Posterior vena cava (tissue), 2 donors: ENCODE results near the gene SLC10A2. TPM values are rescaled to one million over a fixed set of nuclear protein-coding genes. Genes with fewer than 3 reads are reported as not detected.

ENCODE experiments used
- DNase-seq: peaks from one replicate; pipeline ENCODE4 v3.0.0-alpha.2; 2020; ENCODE audit warnings: low spot score
- intact Hi-C, 2 donors: fragments of 100-400 bp; cut with DNase I; formaldehyde crosslinking; loops; one replicate each; pipeline versions ENCODE4 v1.14.1 to v1.14.2; 2022 to 2023
- total RNA-seq, 2 donors: library from RNA; stranded (reverse); fragmentation: NEBNext Ultra II Directional; extraction: Animal tissue kit (Norgen Biotek cat#: 25700); gene quantifications; one replicate each; pipeline ENCODE4 v1.2.1, GENCODE V29; 2021
- donor health status: DM: yes; HTN: yes; CAD: no.
- donor health status: DM: yes; HTN: yes; CAD: no.

Gene SLC10A2
- total RNA-seq, 2 donors from 2014 or later, result not detected

DNA sequence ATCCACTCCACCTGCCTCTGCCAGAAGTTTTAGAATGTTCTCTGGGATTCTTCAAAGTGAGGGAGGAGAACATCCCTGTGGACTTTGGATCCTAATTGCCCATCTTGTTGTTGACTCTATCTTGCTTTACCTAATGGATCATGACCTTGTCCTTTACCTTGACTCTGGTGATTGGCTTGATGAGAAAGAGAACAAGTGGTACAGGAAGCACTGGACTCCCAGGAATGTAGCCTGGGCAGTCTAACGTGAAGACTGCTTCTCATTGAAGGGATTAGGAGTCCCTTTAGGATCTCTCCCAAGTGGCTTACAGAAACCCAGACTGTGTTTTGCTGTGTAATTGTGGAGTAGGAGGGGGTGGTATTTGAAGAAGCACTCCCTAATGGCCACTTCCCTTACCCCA lies 63.9 kb downstream of the SLC10A2 start:
- DNase-seq, result no peak
- intact Hi-C loops, result no loop called here

DNA sequence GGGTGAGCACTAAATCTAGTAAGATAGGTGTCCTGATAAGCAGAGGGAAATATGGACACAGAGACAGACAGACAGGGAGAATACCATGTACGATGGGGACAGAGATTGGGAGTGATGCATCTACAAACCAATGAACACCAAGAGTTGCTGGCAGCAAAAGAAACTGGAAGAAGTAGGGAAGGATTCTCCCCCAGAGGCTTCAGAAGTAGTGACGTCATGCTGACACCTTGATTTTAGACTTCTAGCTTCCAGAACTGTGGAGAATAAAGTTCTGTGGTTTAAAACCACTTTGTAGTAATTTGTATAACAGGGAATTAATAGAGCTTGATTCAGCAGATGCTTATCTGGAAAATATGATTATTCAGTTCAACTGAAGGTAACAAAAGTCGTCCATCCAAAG lies 66.1 kb downstream of the SLC10A2 start:
- intact Hi-C loops, result no loop called here
- DNase-seq, result no peak

DNA sequence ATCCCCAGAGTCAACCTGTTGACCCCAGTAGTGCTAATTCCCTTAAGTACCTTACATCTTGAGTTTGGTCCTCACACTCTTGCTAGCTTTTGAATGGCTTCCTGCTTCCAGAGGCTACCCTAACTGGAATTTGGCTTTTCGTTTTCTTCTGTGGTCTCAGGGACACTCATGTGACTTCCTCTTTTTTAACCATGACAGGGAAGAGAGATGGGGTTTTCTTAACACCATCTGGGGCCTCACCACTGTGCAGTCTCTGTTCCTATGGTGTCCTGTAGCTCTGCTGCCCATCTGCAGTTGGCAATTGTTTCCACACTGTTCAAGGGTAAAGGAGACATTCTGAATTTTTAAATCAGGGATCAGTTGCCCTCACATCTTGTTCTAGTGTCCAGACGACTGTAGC lies 66.7 kb downstream of the SLC10A2 start:
- intact Hi-C loops, result no loop called here
- no peak for DNase-seq

Other genes starting within 250 kb of the SLC10A2 start
- 10 to 100 TPM; 26.6 to 30.3 TPM for gene ERCC5, start 220.4 kb downstream of the SLC10A2 start, total RNA-seq